ENCODE measurements around the gene GMCL1. TPM values are rescaled to one million over a fixed set of nuclear protein-coding genes. Genes with fewer than 3 reads are reported as not detected.

Gene GMCL1
- total and polyA plus RNA-seq, 2 experiments from 2014 or later: 27.0 to 27.3 TPM

- H3K4me3 ChIP-seq: no peak overlapping the region
- H4K20me1 ChIP-seq (replicated peaks; ENCODE audit: insufficient read depth): no peaks in the 10 kb centered on the region
- ATAC-seq: no peak
- H3K9me2 ChIP-seq (ENCODE audit: insufficient read depth): no peaks in the 10 kb centered on the region
- H3K4me3 Mint-ChIP-seq: no peak overlapping the region
- TF ChIP-seq JUNB (IDR thresholded peaks at IDR 0.05; ENCODE audit: unreplicated experiment) (no peak), EZH2 (IDR thresholded peaks at IDR 0.05; ENCODE audit: low read depth, unreplicated experiment) (no peak)
- H3K79me2 ChIP-seq (replicated peaks; ENCODE audit: insufficient read depth): no peaks in the 10 kb centered on the region
- no peak overlapping the region for H3K27ac Mint-ChIP-seq
- H3K27me3 ChIP-seq (ENCODE audit: insufficient read depth): no peaks in the 10 kb centered on the region
- H3K36me3 ChIP-seq (ENCODE audit: insufficient read depth): no peaks in the 10 kb centered on the region
- no peak overlapping the region for H3K4me2 ChIP-seq
- peaks cover 9% of the 10 kb centered on the region for H3K4me1 Mint-ChIP-seq
- H3K27ac ChIP-seq (ENCODE audit: low read depth): 0 out of 2 replicates have a peak overlapping the region, but pooled peaks have one; percentile 26
- H2AFZ ChIP-seq: no peak overlapping the region
- DNase-seq (ENCODE audit: low spot score): no peak
- H3F3A ChIP-seq (replicated peaks; ENCODE audit: low read depth): no peaks in the 10 kb centered on the region
- no peaks in the 10 kb centered on the region; the same call in 2 of the 3 replicates for H3K9me3 Mint-ChIP-seq
- peaks cover 5% of the 10 kb centered on the region; the same call in 1 of the 2 replicates for H3K4me1 ChIP-seq (ENCODE audit: insufficient read depth)
- H3K27me3 Mint-ChIP-seq (ENCODE audit: insufficient read depth, low read depth, poor library complexity): no peaks in the 10 kb centered on the region
- no peaks in the 10 kb centered on the region for H3K36me3 Mint-ChIP-seq (ENCODE audit: low read depth)
These were observed 18.4 kb upstream of the GMCL1 start for GRCh38 chr2:69811018-69811417.

- Histone ChIP-seq H3K36me3 (ENCODE audit: insufficient read depth) (no peaks in the 10 kb centered on the region), H3K4me1 (ENCODE audit: insufficient read depth) (peaks cover 10% of the 10 kb centered on the region; the same call in 1 of the 2 replicates), H3F3A (replicated peaks; ENCODE audit: low read depth) (no peaks in the 10 kb centered on the region), H3K9me2 (ENCODE audit: insufficient read depth) (no peaks in the 10 kb centered on the region), H2AFZ (no peak overlapping the region), H3K27ac (ENCODE audit: low read depth) (no peak overlapping the region), H3K4me2 (no peak overlapping the region), H4K20me1 (replicated peaks; ENCODE audit: insufficient read depth) (no peaks in the 10 kb centered on the region), H3K79me2 (replicated peaks; ENCODE audit: insufficient read depth) (no peaks in the 10 kb centered on the region), H3K27me3 (ENCODE audit: insufficient read depth) (no peaks in the 10 kb centered on the region), H3K4me3 (no peak overlapping the region)
- no peaks in the 10 kb centered on the region for H3K36me3 Mint-ChIP-seq (ENCODE audit: low read depth)
- ATAC-seq (no peak), DNase-seq (ENCODE audit: low spot score) (no peak)
- no peak overlapping the region for H3K4me3 Mint-ChIP-seq
- H3K27me3 Mint-ChIP-seq (ENCODE audit: insufficient read depth, low read depth, poor library complexity): no peaks in the 10 kb centered on the region
- H3K4me1 Mint-ChIP-seq: peaks cover 14% of the 10 kb centered on the region
- no peaks in the 10 kb centered on the region; the same call in 2 of the 3 replicates for H3K9me3 Mint-ChIP-seq
- no peak overlapping the region for H3K27ac Mint-ChIP-seq
- TF ChIP-seq CREB1 (CRISPR knock-in tag; IDR thresholded peaks at IDR 0.05; ENCODE audit: low read depth) (no peak), POLR2AphosphoS5 (IDR thresholded peaks at IDR 0.05; ENCODE audit: low read depth) (no peak), JUNB (IDR thresholded peaks at IDR 0.05; ENCODE audit: unreplicated experiment) (no peak), STAT1 (IDR thresholded peaks at IDR 0.05; ENCODE audit: unreplicated experiment) (no peak), EZH2phosphoT487 (IDR thresholded peaks at IDR 0.05; ENCODE audit: unreplicated experiment) (no peak), NANOG (IDR thresholded peaks at IDR 0.05; ENCODE audit: borderline replicate concordance) (no peak), CTCF (conservative IDR thresholded peaks at IDR 0.05; ENCODE audit: low read depth in 2 of 2) (no peak), EZH2 (IDR thresholded peaks at IDR 0.05; ENCODE audit: low read depth, unreplicated experiment) (no peak), ZNF114 (CRISPR knock-in tag; IDR thresholded peaks at IDR 0.05) (no peak), REST (IDR thresholded peaks at IDR 0.05; ENCODE audit: unreplicated experiment) (no peak)
- TF ChIP-seq, protein P1, sequence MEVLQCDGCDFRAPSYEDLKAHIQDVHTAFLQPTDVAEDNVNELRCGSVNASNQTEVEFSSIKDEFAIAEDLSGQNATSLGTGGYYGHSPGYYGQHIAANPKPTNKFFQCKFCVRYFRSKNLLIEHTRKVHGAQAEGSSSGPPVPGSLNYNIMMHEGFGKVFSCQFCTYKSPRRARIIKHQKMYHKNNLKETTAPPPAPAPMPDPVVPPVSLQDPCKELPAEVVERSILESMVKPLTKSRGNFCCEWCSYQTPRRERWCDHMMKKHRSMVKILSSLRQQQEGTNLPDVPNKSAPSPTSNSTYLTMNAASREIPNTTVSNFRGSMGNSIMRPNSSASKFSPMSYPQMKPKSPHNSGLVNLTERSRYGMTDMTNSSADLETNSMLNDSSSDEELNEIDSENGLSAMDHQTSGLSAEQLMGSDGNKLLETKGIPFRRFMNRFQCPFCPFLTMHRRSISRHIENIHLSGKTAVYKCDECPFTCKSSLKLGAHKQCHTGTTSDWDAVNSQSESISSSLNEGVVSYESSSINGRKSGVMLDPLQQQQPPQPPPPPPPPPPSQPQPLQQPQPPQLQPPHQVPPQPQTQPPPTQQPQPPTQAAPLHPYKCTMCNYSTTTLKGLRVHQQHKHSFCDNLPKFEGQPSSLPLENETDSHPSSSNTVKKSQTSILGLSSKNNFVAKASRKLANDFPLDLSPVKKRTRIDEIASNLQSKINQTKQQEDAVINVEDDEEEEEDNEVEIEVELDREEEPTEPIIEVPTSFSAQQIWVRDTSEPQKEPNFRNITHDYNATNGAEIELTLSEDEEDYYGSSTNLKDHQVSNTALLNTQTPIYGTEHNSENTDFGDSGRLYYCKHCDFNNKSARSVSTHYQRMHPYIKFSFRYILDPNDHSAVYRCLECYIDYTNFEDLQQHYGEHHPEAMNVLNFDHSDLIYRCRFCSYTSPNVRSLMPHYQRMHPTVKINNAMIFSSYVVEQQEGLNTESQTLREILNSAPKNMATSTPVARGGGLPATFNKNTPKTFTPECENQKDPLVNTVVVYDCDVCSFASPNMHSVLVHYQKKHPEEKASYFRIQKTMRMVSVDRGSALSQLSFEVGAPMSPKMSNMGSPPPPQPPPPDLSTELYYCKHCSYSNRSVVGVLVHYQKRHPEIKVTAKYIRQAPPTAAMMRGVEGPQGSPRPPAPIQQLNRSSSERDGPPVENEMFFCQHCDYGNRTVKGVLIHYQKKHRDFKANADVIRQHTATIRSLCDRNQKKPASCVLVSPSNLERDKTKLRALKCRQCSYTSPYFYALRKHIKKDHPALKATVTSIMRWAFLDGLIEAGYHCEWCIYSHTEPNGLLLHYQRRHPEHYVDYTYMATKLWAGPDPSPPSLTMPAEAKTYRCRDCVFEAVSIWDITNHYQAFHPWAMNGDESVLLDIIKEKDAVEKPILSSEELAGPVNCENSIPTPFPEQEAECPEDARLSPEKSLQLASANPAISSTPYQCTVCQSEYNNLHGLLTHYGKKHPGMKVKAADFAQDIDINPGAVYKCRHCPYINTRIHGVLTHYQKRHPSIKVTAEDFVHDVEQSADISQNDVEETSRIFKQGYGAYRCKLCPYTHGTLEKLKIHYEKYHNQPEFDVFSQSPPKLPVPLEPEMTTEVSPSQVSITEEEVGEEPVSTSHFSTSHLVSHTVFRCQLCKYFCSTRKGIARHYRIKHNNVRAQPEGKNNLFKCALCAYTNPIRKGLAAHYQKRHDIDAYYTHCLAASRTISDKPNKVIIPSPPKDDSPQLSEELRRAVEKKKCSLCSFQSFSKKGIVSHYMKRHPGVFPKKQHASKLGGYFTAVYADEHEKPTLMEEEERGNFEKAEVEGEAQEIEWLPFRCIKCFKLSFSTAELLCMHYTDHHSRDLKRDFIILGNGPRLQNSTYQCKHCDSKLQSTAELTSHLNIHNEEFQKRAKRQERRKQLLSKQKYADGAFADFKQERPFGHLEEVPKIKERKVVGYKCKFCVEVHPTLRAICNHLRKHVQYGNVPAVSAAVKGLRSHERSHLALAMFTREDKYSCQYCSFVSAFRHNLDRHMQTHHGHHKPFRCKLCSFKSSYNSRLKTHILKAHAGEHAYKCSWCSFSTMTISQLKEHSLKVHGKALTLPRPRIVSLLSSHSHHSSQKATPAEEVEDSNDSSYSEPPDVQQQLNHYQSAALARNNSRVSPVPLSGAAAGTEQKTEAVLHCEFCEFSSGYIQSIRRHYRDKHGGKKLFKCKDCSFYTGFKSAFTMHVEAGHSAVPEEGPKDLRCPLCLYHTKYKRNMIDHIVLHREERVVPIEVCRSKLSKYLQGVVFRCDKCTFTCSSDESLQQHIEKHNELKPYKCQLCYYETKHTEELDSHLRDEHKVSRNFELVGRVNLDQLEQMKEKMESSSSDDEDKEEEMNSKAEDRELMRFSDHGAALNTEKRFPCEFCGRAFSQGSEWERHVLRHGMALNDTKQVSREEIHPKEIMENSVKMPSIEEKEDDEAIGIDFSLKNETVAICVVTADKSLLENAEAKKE (CRISPR knock-in tag; IDR thresholded peaks at IDR 0.05): no peak
These were observed 17.9 kb upstream of the GMCL1 start for GRCh38 chr2:69811591-69811990.

All from GM23338 (cell line).